ENCODE results near the gene PAK3.

Gene PAK3

DNA sequence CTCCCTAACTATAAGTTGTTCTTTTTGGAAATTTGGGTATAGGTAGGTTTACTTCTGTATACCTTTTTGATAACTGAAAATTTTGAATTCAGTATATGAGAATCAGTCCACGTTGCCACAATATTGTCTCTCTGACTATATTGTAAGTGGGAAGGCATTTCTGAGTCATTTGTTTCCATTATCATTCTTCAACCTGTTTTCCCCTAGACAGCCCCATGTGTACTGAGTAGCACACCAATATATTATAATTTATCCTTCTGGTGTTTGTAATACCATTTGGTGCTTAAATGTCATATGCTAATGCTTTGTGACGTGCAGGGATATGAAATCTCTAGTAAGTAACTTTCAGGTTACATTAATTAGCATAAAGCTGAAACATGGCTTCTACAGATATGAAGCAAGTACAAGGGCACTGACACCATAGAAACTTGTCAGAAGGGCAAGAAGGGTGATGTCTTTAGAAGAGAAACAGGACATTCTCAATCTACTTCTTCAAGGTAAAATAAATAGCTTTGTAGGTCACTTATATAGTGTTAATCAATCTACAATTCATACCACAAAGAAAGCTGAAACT, 27.7 kb downstream of the PAK3 start:
- peaks cover 17% of the 10 kb centered on the region for H3F3A ChIP-seq (ENCODE audit: insufficient read depth, low read length)
- peak overlapping the region; percentile 60 for H3K4me3 ChIP-seq (ENCODE audit: low read length)
- H3K36me3 ChIP-seq (replicated peaks; ENCODE audit: insufficient read depth, low read length): no peaks in the 10 kb centered on the region
- H4K20me1 ChIP-seq (ENCODE audit: insufficient read depth, low read length): no peaks in the 10 kb centered on the region
- no peaks in the 10 kb centered on the region for H3K79me2 ChIP-seq (ENCODE audit: low read length)
- H3K9ac ChIP-seq (ENCODE audit: low read length): peak overlapping the region; percentile 60
- no peaks in the 10 kb centered on the region for H3K27me3 ChIP-seq (replicated peaks; ENCODE audit: insufficient read depth, low read length)
- H3K4me1 ChIP-seq (ENCODE audit: low read length): peaks cover 28% of the 10 kb centered on the region
- peak; percentile 7 for DNase-seq
- peak overlapping the region; percentile 93; the same call in 1 of the 2 replicates for H2AFZ ChIP-seq (ENCODE audit: low read length)
- H3K9me2 ChIP-seq (replicated peaks; ENCODE audit: insufficient read depth, low read length): no peaks in the 10 kb centered on the region
- H3K4me2 ChIP-seq (ENCODE audit: low read depth, low read length): peak overlapping the region; percentile 79
- TF ChIP-seq, protein P1, sequence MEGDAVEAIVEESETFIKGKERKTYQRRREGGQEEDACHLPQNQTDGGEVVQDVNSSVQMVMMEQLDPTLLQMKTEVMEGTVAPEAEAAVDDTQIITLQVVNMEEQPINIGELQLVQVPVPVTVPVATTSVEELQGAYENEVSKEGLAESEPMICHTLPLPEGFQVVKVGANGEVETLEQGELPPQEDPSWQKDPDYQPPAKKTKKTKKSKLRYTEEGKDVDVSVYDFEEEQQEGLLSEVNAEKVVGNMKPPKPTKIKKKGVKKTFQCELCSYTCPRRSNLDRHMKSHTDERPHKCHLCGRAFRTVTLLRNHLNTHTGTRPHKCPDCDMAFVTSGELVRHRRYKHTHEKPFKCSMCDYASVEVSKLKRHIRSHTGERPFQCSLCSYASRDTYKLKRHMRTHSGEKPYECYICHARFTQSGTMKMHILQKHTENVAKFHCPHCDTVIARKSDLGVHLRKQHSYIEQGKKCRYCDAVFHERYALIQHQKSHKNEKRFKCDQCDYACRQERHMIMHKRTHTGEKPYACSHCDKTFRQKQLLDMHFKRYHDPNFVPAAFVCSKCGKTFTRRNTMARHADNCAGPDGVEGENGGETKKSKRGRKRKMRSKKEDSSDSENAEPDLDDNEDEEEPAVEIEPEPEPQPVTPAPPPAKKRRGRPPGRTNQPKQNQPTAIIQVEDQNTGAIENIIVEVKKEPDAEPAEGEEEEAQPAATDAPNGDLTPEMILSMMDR (IDR thresholded peaks at IDR 0.05; ENCODE audit: low read length): no peak
- TF ChIP-seq EZH2phosphoT487 (IDR thresholded peaks at IDR 0.05; ENCODE audit: low read length) (no peak), EZH2 (optimal IDR thresholded peaks at IDR 0.05; ENCODE audit: low read depth, low read length) (no peak)
- peak overlapping the region; percentile 59; the same call in 1 of the 2 replicates for H3K27ac ChIP-seq (ENCODE audit: low read length)
- H3K9me3 ChIP-seq (replicated peaks; ENCODE audit: insufficient read depth, low read length): no peaks in the 10 kb centered on the region

DNA sequence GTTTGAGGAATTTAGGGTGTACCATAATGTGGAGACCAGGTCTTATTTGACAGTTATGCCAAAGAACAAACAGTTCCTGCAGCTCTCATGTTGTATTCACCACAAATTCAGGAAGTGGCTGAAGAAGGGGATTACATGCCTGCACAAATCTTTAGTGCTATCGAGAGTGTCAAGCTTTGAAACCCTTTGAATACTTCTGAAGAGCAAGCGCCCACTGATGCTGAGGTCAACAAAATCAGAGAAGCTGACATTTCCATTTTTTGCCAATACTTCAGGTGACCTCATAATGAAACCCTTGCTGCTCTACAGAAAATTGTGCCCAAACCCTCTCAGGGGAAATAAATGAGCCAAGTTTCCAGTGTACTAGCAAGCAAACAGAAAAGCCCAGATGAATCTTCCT, 28.4 kb downstream of the PAK3 start:
- H2AFZ ChIP-seq (ENCODE audit: low read length): no peak overlapping the region
- H3K36me3 ChIP-seq (replicated peaks; ENCODE audit: insufficient read depth, low read length): no peaks in the 10 kb centered on the region
- no peaks in the 10 kb centered on the region for H3K79me2 ChIP-seq (ENCODE audit: low read length)
- no peaks in the 10 kb centered on the region for H3K27me3 ChIP-seq (replicated peaks; ENCODE audit: insufficient read depth, low read length)
- H3K9me3 ChIP-seq (replicated peaks; ENCODE audit: insufficient read depth, low read length): no peaks in the 10 kb centered on the region
- no peaks in the 10 kb centered on the region for H4K20me1 ChIP-seq (ENCODE audit: insufficient read depth, low read length)
- DNase-seq: peak; percentile 93
- no peak overlapping the region for H3K4me3 ChIP-seq (ENCODE audit: low read length)
- H3K4me1 ChIP-seq (ENCODE audit: low read length): peaks cover 28% of the 10 kb centered on the region
- H3K9me2 ChIP-seq (replicated peaks; ENCODE audit: insufficient read depth, low read length): no peaks in the 10 kb centered on the region
- H3F3A ChIP-seq (ENCODE audit: insufficient read depth, low read length): peaks cover 17% of the 10 kb centered on the region
- no peak overlapping the region for H3K9ac ChIP-seq (ENCODE audit: low read length)
- H3K27ac ChIP-seq (ENCODE audit: low read length): peak overlapping the region; percentile 59; the same call in 1 of the 2 replicates
- peak overlapping the region; percentile 79 for H3K4me2 ChIP-seq (ENCODE audit: low read depth, low read length)
- TF ChIP-seq EZH2phosphoT487 (IDR thresholded peaks at IDR 0.05; ENCODE audit: low read length) (no peak), EZH2 (optimal IDR thresholded peaks at IDR 0.05; ENCODE audit: low read depth, low read length) (no peak)
- TF ChIP-seq, protein P1 (IDR thresholded peaks at IDR 0.05; ENCODE audit: low read length): no peak

DNA sequence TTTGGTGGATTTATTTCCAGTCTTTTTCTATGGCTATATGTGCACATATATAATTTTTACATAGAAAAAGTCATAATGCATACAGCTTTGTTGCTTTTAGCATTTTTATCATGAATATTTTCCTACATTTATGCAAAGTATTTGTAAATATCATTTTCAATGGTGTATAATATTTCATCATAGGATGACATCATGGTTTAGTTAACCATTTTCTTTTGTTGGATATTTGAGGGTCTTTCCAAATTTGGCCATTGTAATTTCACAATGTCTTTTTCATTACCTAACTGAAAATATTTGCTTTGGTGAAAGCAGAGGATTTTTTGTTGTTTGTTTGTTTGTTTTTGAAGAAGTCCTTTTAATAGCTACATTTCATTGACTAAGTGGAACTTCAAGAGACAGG, 31.0 kb downstream of the PAK3 start:
- no peaks in the 10 kb centered on the region for H3K27me3 ChIP-seq (replicated peaks; ENCODE audit: insufficient read depth, low read length)
- no peak for TF ChIP-seq EZH2 (optimal IDR thresholded peaks at IDR 0.05; ENCODE audit: low read depth, low read length)
- TF ChIP-seq EZH2phosphoT487 (IDR thresholded peaks at IDR 0.05; ENCODE audit: low read length): no peak
- TF ChIP-seq, protein P1 (IDR thresholded peaks at IDR 0.05; ENCODE audit: low read length): no peak

More for the DNA sequence above, 31.0 kb downstream of the PAK3 start:
- H2AFZ ChIP-seq (ENCODE audit: low read length): no peak overlapping the region
- peaks cover 28% of the 10 kb centered on the region for H3K4me1 ChIP-seq (ENCODE audit: low read length)
- no peaks in the 10 kb centered on the region for H3K9me3 ChIP-seq (replicated peaks; ENCODE audit: insufficient read depth, low read length)
- DNase-seq: no peak
- H3K4me2 ChIP-seq (ENCODE audit: low read depth, low read length): no peak overlapping the region
- no peak overlapping the region for H3K27ac ChIP-seq (ENCODE audit: low read length)
- H4K20me1 ChIP-seq (ENCODE audit: insufficient read depth, low read length): no peaks in the 10 kb centered on the region
- no peak overlapping the region for H3K9ac ChIP-seq (ENCODE audit: low read length)
- H3K79me2 ChIP-seq (ENCODE audit: low read length): no peaks in the 10 kb centered on the region
- no peak overlapping the region for H3K4me3 ChIP-seq (ENCODE audit: low read length)
- H3K9me2 ChIP-seq (replicated peaks; ENCODE audit: insufficient read depth, low read length): no peaks in the 10 kb centered on the region
- H3F3A ChIP-seq (ENCODE audit: insufficient read depth, low read length): peaks cover 17% of the 10 kb centered on the region
- no peaks in the 10 kb centered on the region for H3K36me3 ChIP-seq (replicated peaks; ENCODE audit: insufficient read depth, low read length)
